ENCODE measurements around the gene SEMA5A. TPM values are rescaled to one million over a fixed set of nuclear protein-coding genes. Genes with fewer than 3 reads are reported as not detected.
A peak's percentile ranks its signal among the peaks of the same experiment; 100 is the strongest.

The SEMA5A gene
- polyA plus RNA-seq, 1 of the 3 experiments (the other 2 are of a cell fraction), result 0.58 TPM

- no peaks in the 10 kb centered on the region for H3K27me3 ChIP-seq (ENCODE audit: insufficient read depth)
- 64% methylated on average over 4 of the region's 4 CpGs for WGBS (ENCODE audit: low lambda C conversion rate)
- CTCF ChIA-PET, result no interaction called here
- H3K79me2 ChIP-seq (ENCODE audit: insufficient read depth), result no peaks in the 10 kb centered on the region
- H3K4me3 ChIP-seq (ENCODE audit: low read depth in 2 of 2, low read length in 1 of 2), result no peak overlapping the region
- H3K4me1 ChIP-seq (ENCODE audit: control insufficient read depth in 1 of 2, insufficient read depth in 2 of 2, low read depth in 1 of 2, low read length in 1 of 2), result no peaks in the 10 kb centered on the region
- peaks cover 0 to 4% of the 10 kb centered on the region in 2 experiments for H3K36me3 ChIP-seq (replicated peaks in 1 of 2; ENCODE audit: control insufficient read depth in 1 of 2, insufficient read depth in 2 of 2, low read length in 1 of 2)
- no peak overlapping the region for H2AFZ ChIP-seq (ENCODE audit: low read depth)
- DNase-seq, result no peak
- no peak for TF ChIP-seq RXRA (IDR thresholded peaks at IDR 0.05; ENCODE audit: borderline replicate concordance, low read depth)
- no peak for TF ChIP-seq ELF1 (IDR thresholded peaks at IDR 0.05)
- TF ChIP-seq POLR2AphosphoS5 (IDR thresholded peaks at IDR 0.05; ENCODE audit: low read depth, low read length), result no peak
- no peak for TF ChIP-seq ZBTB33 (IDR thresholded peaks at IDR 0.05; ENCODE audit: borderline replicate concordance, low read depth)
- TF ChIP-seq SMC3 (IDR thresholded peaks at IDR 0.05; ENCODE audit: low read depth, low read length), result no peak
- no peak for TF ChIP-seq USF2 (IDR thresholded peaks at IDR 0.05; ENCODE audit: borderline replicate concordance, low read depth, low read length)
- no peak for TF ChIP-seq RAD21 (IDR thresholded peaks at IDR 0.05; ENCODE audit: low read length)
- TF ChIP-seq GABPA (IDR thresholded peaks at IDR 0.05; ENCODE audit: low read depth), result no peak
- TF ChIP-seq CTCF (IDR thresholded peaks at IDR 0.05), result no peak
- no peak for TF ChIP-seq NRF1 (IDR thresholded peaks at IDR 0.05; ENCODE audit: low read depth, low read length)
- no peak for TF ChIP-seq PBX3 (IDR thresholded peaks at IDR 0.05)
- no peak for TF ChIP-seq NFIC (IDR thresholded peaks at IDR 0.05; ENCODE audit: borderline replicate concordance)
- TF ChIP-seq TAF1 (IDR thresholded peaks at IDR 0.05; ENCODE audit: borderline replicate concordance, low read depth, low read length), result no peak
- no peak for TF ChIP-seq YY1 (IDR thresholded peaks at IDR 0.05; ENCODE audit: low read depth)
- no peak for TF ChIP-seq IRF3 (IDR thresholded peaks at IDR 0.05; ENCODE audit: low read depth, low read length)
- TF ChIP-seq MXI1 (IDR thresholded peaks at IDR 0.05; ENCODE audit: low read depth, low read length), result no peak
- no peak for TF ChIP-seq FOXJ3 (CRISPR knock-in tag; IDR thresholded peaks at IDR 0.05)
- H3K9me2 ChIP-seq, result no peaks in the 10 kb centered on the region
- 0 out of 2 replicates have a peak overlapping the region, but pooled peaks have one; percentile 18 for H3K9ac ChIP-seq
- no peaks in the 10 kb centered on the region for H3F3A ChIP-seq (replicated peaks; ENCODE audit: insufficient read depth)
- H3K9me3 ChIP-seq, result no peaks in the 10 kb centered on the region
- H3K27ac ChIP-seq (ENCODE audit: low read depth in 2 of 2, low read length in 1 of 2), result no peak overlapping the region
- H4K20me1 ChIP-seq (ENCODE audit: insufficient read depth), result no peaks in the 10 kb centered on the region
- POLR2A ChIA-PET, result no interaction called here
- no peak overlapping the region for H3K4me2 ChIP-seq
These were observed 442.6 kb downstream of the SEMA5A start for GRCh38 chr5:9103290-9103689.
